Liver (tissue), 9 donors: ENCODE results near the gene UBE3D. TPM values are rescaled to one million over a fixed set of nuclear protein-coding genes. Genes with fewer than 3 reads are reported as not detected.

Experiments used
- DNase-seq: peaks from one replicate; pipeline ENCODE4 v3.0.0-alpha.2; 2017; ENCODE audit warnings: low spot score
- H3K27ac ChIP-seq, 2 donors: one replicate each; pipeline ENCODE4 v1.7.0; 2013; ENCODE audit warnings: inconsistent platforms in 2 of 2, low read length in 2 of 2, control low read depth in 1 of 2, low read depth in 1 of 2, mild to moderate bottlenecking in 1 of 2
- H3K27me3 ChIP-seq, 4 donors: one replicate each; pipeline versions ENCODE4 v1.6.1 to v1.7.0; 2013; ENCODE audit warnings: low read length in 3 of 4, inconsistent platforms in 1 of 4, mild to moderate bottlenecking in 1 of 4, moderate library complexity in 1 of 4; ENCODE audit not compliant: control insufficient read depth in 4 of 4, insufficient read depth in 4 of 4
- H3K36me3 ChIP-seq, 4 donors: one replicate each; pipeline versions ENCODE4 v1.6.1 to v1.7.0; 2013; ENCODE audit warnings: low read length in 3 of 4, mild to moderate bottlenecking in 3 of 4, low read depth in 1 of 4, moderate library complexity in 1 of 4; ENCODE audit not compliant: control insufficient read depth in 4 of 4, insufficient read depth in 3 of 4
- H3K4me1 ChIP-seq, 4 donors: one replicate each; pipeline versions ENCODE4 v1.6.1 to v1.7.0; 2013; ENCODE audit warnings: low read length in 3 of 4, mild to moderate bottlenecking in 3 of 4, moderate library complexity in 1 of 4; ENCODE audit not compliant: control insufficient read depth in 4 of 4, insufficient read depth in 4 of 4
- H3K4me3 ChIP-seq, 3 donors: one replicate each; pipeline versions ENCODE4 v1.6.1 to v1.7.0; 2013; ENCODE audit warnings: low read length in 3 of 3, control low read depth in 1 of 3, low read depth in 1 of 3, mild to moderate bottlenecking in 1 of 3
- H3K9ac ChIP-seq, 2 donors: one replicate each; pipeline ENCODE4 v1.7.0; 2013; ENCODE audit warnings: low read length in 2 of 2, mild to moderate bottlenecking in 2 of 2, moderate library complexity in 2 of 2, control low read depth in 1 of 2, low read depth in 1 of 2
- H3K9me3 ChIP-seq, 4 donors: one replicate each; pipeline versions ENCODE4 v1.6.1 to v1.7.0; 2013; ENCODE audit warnings: low read length in 3 of 4; ENCODE audit not compliant: control insufficient read depth in 4 of 4
- ATF3 ChIP-seq: IDR thresholded peaks from 2 replicates; pipeline ENCODE4 v1.6.1; 2016; ENCODE audit warnings: antibody characterized with exemption
- CTCF ChIP-seq: fragments of 150-350 bp; IDR thresholded peaks from 2 replicates; pipeline ENCODE4 v1.5.1; 2017; ENCODE audit warnings: improper control_type of control experiment, low read depth, low read length; ENCODE audit not compliant: missing input control
- FOXA1 ChIP-seq: IDR thresholded peaks from 2 replicates; pipeline ENCODE4 v1.6.1; 2016; ENCODE audit warnings: antibody characterized with exemption
- FOXA2 ChIP-seq: IDR thresholded peaks from 2 replicates; pipeline ENCODE4 v1.6.1; 2016; ENCODE audit warnings: antibody characterized with exemption
- GABPA ChIP-seq, 2 donors: IDR thresholded peaks in 1 of 2; conservative IDR thresholded peaks in 1 of 2; 2 replicates each; pipeline ENCODE4 v1.6.1; 2016; ENCODE audit warnings: antibody characterized with exemption in 2 of 2, mild to moderate bottlenecking in 1 of 2, moderate library complexity in 1 of 2
- HNF4A ChIP-seq, 2 donors: conservative IDR thresholded peaks; 2 replicates each; pipeline ENCODE4 v1.6.1; 2016; ENCODE audit warnings: antibody characterized with exemption in 2 of 2, mild to moderate bottlenecking in 2 of 2
- HNF4G ChIP-seq: IDR thresholded peaks from 2 replicates; pipeline ENCODE4 v1.6.1; 2016; ENCODE audit warnings: antibody characterized with exemption
- JUND ChIP-seq, 2 donors: IDR thresholded peaks; 2 replicates each; pipeline ENCODE4 v1.6.1; 2016; ENCODE audit warnings: antibody characterized with exemption in 2 of 2
- NR2F2 ChIP-seq: IDR thresholded peaks from 2 replicates; pipeline ENCODE4 v1.6.1; 2016; ENCODE audit warnings: antibody characterized with exemption
- RAD21 ChIP-seq, 2 donors: IDR thresholded peaks; 2 replicates each; pipeline ENCODE4 v1.6.1; 2016; ENCODE audit warnings: antibody characterized with exemption in 2 of 2, mild to moderate bottlenecking in 2 of 2
- REST ChIP-seq: IDR thresholded peaks from 2 replicates; pipeline ENCODE4 v1.6.1; 2016; ENCODE audit warnings: antibody characterized with exemption, mild to moderate bottlenecking
- RXRA ChIP-seq, 2 donors: IDR thresholded peaks; 2 replicates each; pipeline ENCODE4 v1.6.1; 2017 to 2018; ENCODE audit warnings: antibody characterized with exemption in 2 of 2, mild to moderate bottlenecking in 1 of 2
- SP1 ChIP-seq: IDR thresholded peaks from 2 replicates; pipeline ENCODE4 v1.6.1; 2018; ENCODE audit warnings: antibody characterized with exemption, mild to moderate bottlenecking
- TAF1 ChIP-seq: conservative IDR thresholded peaks from 2 replicates; pipeline ENCODE4 v1.6.1; 2016; ENCODE audit warnings: antibody characterized with exemption, mild to moderate bottlenecking
- YY1 ChIP-seq: IDR thresholded peaks from 2 replicates; pipeline ENCODE4 v1.6.1; 2016; ENCODE audit warnings: antibody characterized with exemption, mild to moderate bottlenecking
- WGBS: extraction: QIAGEN DNeasy Blood & Tissue Kit; methylation state at CpG from one replicate; pipeline ENCODE4 v1.1.7; 2013; 5-methylcytosine and 5-hydroxymethylcytosine counted together
- polyA plus RNA-seq, 2 donors: library from polyadenylated mRNA; stranded (reverse) in 1 of 2; unstranded in 1 of 2; fragments of 200-250 nt in 1 of 2; fragments of >200 nt in 1 of 2; fragmentation: Nextera tagmentation in 1 of 2; extraction: Ambion mirVana in 1 of 2; gene quantifications; one replicate each; pipeline versions ENCODE4 v1.2.1 to v1.2.3, GENCODE V29; 2013 to 2015
- total RNA-seq, 2 donors: library from RNA; depleted of rRNA; stranded (reverse); fragments of >200 nt; gene quantifications; one replicate each; pipeline ENCODE4 v1.2.3, GENCODE V29; 2014
- TF ChIP-seq, protein P1 (sequence below): IDR thresholded peaks from 2 replicates; pipeline ENCODE4 v1.6.1; 2016; ENCODE audit warnings: antibody characterized with exemption
- TF ChIP-seq, protein P2 (sequence below): IDR thresholded peaks from 2 replicates; pipeline ENCODE4 v1.6.1; 2016; ENCODE audit warnings: antibody characterized with exemption
- donor health status: healthy.
- donor health status: healthy.
- donor health status: healthy.
- donor health status: healthy.
- donor health status: healthy.

UBE3D gene
- total and polyA plus RNA-seq, 4 donors = 0.78 to 6.4 (median 1.9) TPM

- WGBS = 84% methylated on average over 1 of the region's 1 CpG
- no peaks in the 10 kb centered on the region for H3K4me1 ChIP-seq
Measured at GRCh38 chr6:82904860-82905259, 160.8 kb downstream of the UBE3D start.

GRCh38 chr6:82904257-82904656 is 161.4 kb downstream of the UBE3D start:
- no peaks in the 10 kb centered on the region for H3K9me3 ChIP-seq
- no peaks in the 10 kb centered on the region for H3K27me3 ChIP-seq
- H3K27ac ChIP-seq = no peak overlapping the region
- DNase-seq = no peak
- TF ChIP-seq SP1 (no peak), RAD21 (IDR thresholded peaks at IDR 0.05) (no peak), TAF1 (no peak), ATF3 (no peak), GABPA (IDR thresholded peaks at IDR 0.05 in 1 of 2, conservative IDR thresholded peaks at IDR 0.05 in 1 of 2) (no peak), HNF4A (conservative IDR thresholded peaks at IDR 0.05) (no peak), RXRA (IDR thresholded peaks at IDR 0.05) (no peak), FOXA1 (no peak), YY1 (no peak), NR2F2 (no peak), JUND (IDR thresholded peaks at IDR 0.05) (no peak), REST (no peak), FOXA2 (no peak)
- TF ChIP-seq, protein P1, sequence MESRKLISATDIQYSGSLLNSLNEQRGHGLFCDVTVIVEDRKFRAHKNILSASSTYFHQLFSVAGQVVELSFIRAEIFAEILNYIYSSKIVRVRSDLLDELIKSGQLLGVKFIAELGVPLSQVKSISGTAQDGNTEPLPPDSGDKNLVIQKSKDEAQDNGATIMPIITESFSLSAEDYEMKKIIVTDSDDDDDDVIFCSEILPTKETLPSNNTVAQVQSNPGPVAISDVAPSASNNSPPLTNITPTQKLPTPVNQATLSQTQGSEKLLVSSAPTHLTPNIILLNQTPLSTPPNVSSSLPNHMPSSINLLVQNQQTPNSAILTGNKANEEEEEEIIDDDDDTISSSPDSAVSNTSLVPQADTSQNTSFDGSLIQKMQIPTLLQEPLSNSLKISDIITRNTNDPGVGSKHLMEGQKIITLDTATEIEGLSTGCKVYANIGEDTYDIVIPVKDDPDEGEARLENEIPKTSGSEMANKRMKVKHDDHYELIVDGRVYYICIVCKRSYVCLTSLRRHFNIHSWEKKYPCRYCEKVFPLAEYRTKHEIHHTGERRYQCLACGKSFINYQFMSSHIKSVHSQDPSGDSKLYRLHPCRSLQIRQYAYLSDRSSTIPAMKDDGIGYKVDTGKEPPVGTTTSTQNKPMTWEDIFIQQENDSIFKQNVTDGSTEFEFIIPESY = no peak
- TF ChIP-seq, protein P2, sequence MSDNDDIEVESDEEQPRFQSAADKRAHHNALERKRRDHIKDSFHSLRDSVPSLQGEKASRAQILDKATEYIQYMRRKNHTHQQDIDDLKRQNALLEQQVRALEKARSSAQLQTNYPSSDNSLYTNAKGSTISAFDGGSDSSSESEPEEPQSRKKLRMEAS = no peak
- WGBS = 93% methylated on average over 4 of the region's 4 CpGs
- no peaks in the 10 kb centered on the region for H3K36me3 ChIP-seq
- no peak overlapping the region for H3K4me3 ChIP-seq
- H3K9ac ChIP-seq = no peak overlapping the region
- no peaks in the 10 kb centered on the region for H3K4me1 ChIP-seq

More at GRCh38 chr6:82904860-82905259, 160.8 kb downstream of the UBE3D start:
- no peaks in the 10 kb centered on the region for H3K27me3 ChIP-seq
- no peak overlapping the region for H3K9ac ChIP-seq
- no peaks in the 10 kb centered on the region for H3K36me3 ChIP-seq
- H3K9me3 ChIP-seq = no peaks in the 10 kb centered on the region
- no peak overlapping the region for H3K27ac ChIP-seq
- no peak for DNase-seq
- no peak for TF ChIP-seq CTCF
- no peak for TF ChIP-seq HNF4G
- no peak for TF ChIP-seq HNF4A (conservative IDR thresholded peaks at IDR 0.05)
- TF ChIP-seq NR2F2 = no peak
- TF ChIP-seq SP1 = no peak
- TF ChIP-seq, protein P2 = no peak
- TF ChIP-seq GABPA (IDR thresholded peaks at IDR 0.05 in 1 of 2, conservative IDR thresholded peaks at IDR 0.05 in 1 of 2) = no peak
- no peak overlapping the region for H3K4me3 ChIP-seq
